ENCODE results near the gene PRPF38B. TPM values are rescaled to one million over a fixed set of nuclear protein-coding genes. Genes with fewer than 3 reads are reported as not detected.

The PRPF38B gene
- total and polyA plus RNA-seq, 9 of the 15 experiments (the other 6 are each of a cell fraction or from before 2014, with no cell fraction given): 25.3 to 85.5 (median 66.4) TPM

DNA sequence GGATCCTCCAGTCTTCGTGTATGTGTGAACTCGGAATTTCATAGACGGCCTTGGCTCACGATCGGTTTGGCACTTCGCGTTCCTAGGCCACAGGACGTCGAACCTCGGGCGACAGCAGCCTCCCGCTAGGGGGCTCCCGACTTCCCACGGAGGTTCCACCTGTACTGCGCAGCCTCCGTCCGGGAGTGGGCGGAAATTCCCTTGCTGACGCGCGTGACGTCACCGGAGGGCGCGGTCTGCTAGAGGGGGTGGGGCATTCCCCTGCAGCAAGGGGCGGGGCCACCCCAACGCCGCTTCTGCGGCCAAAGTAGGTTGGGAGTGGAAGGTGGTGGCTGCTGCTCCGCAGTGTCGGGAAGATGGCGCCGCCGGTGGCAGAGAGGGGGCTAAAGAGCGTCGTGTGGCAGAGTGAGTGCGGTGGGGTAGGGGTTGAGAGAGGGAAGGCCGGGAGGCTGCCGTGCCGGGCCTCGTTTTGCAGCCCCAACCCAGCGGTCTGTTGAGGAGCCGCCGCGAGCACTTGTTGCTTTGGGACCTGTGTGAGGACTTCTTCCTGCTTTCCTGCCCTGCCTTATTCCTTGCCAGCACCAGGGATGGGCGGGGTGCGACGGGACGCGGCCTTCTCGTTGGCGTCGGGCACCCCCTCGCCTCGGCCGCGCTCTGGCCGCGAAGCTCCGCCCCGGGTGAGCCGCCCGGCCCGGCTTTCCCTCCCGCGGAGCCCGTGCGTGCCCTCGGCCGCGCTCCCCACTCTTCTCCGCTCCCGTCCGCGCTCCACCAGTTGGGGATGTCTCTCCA lies 54.5 kb downstream of the PRPF38B start, which contains the start of gene STXBP3 (continued):
- TF ChIP-seq, protein P1, sequence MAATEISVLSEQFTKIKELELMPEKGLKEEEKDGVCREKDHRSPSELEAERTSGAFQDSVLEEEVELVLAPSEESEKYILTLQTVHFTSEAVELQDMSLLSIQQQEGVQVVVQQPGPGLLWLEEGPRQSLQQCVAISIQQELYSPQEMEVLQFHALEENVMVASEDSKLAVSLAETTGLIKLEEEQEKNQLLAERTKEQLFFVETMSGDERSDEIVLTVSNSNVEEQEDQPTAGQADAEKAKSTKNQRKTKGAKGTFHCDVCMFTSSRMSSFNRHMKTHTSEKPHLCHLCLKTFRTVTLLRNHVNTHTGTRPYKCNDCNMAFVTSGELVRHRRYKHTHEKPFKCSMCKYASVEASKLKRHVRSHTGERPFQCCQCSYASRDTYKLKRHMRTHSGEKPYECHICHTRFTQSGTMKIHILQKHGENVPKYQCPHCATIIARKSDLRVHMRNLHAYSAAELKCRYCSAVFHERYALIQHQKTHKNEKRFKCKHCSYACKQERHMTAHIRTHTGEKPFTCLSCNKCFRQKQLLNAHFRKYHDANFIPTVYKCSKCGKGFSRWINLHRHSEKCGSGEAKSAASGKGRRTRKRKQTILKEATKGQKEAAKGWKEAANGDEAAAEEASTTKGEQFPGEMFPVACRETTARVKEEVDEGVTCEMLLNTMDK (IDR thresholded peaks at IDR 0.05; ENCODE audit: borderline replicate concordance, insufficient read depth, low read depth, low read length, poor library complexity, severe bottlenecking): peak; percentile 99
- TF ChIP-seq ELF1 (tag; IDR thresholded peaks at IDR 0.05) (peak; percentile 55), CREM (IDR thresholded peaks at IDR 0.05; ENCODE audit: low read depth) (peak; percentile 98), TAF15 (IDR thresholded peaks at IDR 0.05; ENCODE audit: low read depth, low read length) (no peak), THRAP3 (IDR thresholded peaks at IDR 0.05; ENCODE audit: borderline replicate concordance) (no peak), FIP1L1 (IDR thresholded peaks at IDR 0.05; ENCODE audit: low read depth, low read length, poor library complexity, severe bottlenecking) (peak; percentile 93), ESRRB (CRISPR knock-in tag; IDR thresholded peaks at IDR 0.05; ENCODE audit: borderline replicate concordance) (no peak), TAF9B (IDR thresholded peaks at IDR 0.05; ENCODE audit: partially characterized antibody) (peak; percentile 95), MCM5 (IDR thresholded peaks at IDR 0.05; ENCODE audit: low read depth) (no peak), KAT2B (IDR thresholded peaks at IDR 0.05; ENCODE audit: low read depth, low read length) (peak; percentile 46)
- TF ChIP-seq, protein P2, sequence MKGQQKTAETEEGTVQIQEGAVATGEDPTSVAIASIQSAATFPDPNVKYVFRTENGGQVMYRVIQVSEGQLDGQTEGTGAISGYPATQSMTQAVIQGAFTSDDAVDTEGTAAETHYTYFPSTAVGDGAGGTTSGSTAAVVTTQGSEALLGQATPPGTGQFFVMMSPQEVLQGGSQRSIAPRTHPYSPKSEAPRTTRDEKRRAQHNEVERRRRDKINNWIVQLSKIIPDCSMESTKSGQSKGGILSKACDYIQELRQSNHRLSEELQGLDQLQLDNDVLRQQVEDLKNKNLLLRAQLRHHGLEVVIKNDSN (CRISPR knock-in tag; IDR thresholded peaks at IDR 0.05): peak; percentile 35
- TF ChIP-seq, protein P3, sequence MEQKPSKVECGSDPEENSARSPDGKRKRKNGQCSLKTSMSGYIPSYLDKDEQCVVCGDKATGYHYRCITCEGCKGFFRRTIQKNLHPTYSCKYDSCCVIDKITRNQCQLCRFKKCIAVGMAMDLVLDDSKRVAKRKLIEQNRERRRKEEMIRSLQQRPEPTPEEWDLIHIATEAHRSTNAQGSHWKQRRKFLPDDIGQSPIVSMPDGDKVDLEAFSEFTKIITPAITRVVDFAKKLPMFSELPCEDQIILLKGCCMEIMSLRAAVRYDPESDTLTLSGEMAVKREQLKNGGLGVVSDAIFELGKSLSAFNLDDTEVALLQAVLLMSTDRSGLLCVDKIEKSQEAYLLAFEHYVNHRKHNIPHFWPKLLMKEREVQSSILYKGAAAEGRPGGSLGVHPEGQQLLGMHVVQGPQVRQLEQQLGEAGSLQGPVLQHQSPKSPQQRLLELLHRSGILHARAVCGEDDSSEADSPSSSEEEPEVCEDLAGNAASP (IDR thresholded peaks at IDR 0.05): no peak
- TF ChIP-seq, protein P4, sequence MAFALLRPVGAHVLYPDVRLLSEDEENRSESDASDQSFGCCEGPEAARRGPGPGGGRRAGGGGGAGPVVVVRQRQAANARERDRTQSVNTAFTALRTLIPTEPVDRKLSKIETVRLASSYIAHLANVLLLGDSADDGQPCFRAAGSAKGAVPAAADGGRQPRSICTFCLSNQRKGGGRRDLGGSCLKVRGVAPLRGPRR (CRISPR knock-in tag; IDR thresholded peaks at IDR 0.05): no peak
- TF ChIP-seq, protein P5, sequence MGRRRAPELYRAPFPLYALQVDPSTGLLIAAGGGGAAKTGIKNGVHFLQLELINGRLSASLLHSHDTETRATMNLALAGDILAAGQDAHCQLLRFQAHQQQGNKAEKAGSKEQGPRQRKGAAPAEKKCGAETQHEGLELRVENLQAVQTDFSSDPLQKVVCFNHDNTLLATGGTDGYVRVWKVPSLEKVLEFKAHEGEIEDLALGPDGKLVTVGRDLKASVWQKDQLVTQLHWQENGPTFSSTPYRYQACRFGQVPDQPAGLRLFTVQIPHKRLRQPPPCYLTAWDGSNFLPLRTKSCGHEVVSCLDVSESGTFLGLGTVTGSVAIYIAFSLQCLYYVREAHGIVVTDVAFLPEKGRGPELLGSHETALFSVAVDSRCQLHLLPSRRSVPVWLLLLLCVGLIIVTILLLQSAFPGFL (CRISPR knock-in tag; IDR thresholded peaks at IDR 0.05): no peak
- TF ChIP-seq, protein P6, sequence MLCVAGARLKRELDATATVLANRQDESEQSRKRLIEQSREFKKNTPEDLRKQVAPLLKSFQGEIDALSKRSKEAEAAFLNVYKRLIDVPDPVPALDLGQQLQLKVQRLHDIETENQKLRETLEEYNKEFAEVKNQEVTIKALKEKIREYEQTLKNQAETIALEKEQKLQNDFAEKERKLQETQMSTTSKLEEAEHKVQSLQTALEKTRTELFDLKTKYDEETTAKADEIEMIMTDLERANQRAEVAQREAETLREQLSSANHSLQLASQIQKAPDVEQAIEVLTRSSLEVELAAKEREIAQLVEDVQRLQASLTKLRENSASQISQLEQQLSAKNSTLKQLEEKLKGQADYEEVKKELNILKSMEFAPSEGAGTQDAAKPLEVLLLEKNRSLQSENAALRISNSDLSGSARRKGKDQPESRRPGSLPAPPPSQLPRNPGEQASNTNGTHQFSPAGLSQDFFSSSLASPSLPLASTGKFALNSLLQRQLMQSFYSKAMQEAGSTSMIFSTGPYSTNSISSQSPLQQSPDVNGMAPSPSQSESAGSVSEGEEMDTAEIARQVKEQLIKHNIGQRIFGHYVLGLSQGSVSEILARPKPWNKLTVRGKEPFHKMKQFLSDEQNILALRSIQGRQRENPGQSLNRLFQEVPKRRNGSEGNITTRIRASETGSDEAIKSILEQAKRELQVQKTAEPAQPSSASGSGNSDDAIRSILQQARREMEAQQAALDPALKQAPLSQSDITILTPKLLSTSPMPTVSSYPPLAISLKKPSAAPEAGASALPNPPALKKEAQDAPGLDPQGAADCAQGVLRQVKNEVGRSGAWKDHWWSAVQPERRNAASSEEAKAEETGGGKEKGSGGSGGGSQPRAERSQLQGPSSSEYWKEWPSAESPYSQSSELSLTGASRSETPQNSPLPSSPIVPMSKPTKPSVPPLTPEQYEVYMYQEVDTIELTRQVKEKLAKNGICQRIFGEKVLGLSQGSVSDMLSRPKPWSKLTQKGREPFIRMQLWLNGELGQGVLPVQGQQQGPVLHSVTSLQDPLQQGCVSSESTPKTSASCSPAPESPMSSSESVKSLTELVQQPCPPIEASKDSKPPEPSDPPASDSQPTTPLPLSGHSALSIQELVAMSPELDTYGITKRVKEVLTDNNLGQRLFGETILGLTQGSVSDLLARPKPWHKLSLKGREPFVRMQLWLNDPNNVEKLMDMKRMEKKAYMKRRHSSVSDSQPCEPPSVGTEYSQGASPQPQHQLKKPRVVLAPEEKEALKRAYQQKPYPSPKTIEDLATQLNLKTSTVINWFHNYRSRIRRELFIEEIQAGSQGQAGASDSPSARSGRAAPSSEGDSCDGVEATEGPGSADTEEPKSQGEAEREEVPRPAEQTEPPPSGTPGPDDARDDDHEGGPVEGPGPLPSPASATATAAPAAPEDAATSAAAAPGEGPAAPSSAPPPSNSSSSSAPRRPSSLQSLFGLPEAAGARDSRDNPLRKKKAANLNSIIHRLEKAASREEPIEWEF (CRISPR knock-in tag; IDR thresholded peaks at IDR 0.05): 0 out of 2 replicates have a peak, but pooled peaks have one; percentile 29

All from K562 (cell line).